Stimulated activated CD8-positive, alpha-beta memory T cell treated with anti-CD3 and anti-CD28 coated beads, Interleukin-15, amount 100 ng/mL, for 24 hours (primary cell): ENCODE data around the gene SEMA4D.

Source experiments
- DNase-seq: peaks from one replicate; pipeline ENCODE4 v3.0.0-alpha.2; 2020; ENCODE audit warnings: low read depth

Gene SEMA4D

GRCh38 chr9:89367726-89368437 is 130.0 kb downstream of the SEMA4D start:
- no peak for DNase-seq

DNA sequence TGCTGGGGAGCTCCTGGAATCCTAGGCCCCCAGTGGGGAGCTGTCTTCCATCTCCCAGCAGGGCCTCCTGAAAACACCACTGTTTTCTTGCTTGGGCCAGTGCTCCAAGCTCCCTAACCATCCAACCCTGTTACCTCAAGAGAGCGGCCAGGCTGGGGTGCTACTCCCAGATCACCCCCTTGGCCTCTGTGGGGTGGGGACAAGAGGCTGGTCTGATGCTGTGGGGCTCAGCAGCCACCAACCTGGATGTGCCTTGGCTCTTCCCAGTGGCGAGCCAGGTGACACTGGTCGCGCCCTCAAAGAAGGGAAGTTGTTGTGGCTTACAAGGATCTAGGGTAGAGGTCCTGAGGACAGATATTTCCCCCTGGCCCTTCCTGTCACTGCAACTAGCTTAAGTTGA is 130.6 kb downstream of the SEMA4D start:
- DNase-seq, result no peak

DNA sequence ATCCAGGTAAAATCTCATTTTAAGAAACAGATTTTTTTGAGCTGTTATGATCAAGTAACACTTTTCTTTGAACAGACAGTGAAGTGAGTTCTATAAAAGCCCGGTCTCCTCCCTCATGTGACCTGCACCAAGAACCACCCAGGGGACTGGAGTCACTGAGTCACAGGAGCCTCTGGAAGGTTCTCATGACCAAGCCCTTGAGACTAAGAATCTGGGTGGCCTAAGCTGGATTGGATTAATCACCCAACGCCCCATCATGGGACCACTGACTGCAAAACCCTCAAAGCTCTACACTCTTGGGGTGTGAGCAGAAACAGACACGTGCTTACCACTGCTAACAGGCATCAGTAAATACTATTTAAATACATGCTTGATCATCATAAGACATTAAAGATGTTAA is 131.2 kb downstream of the SEMA4D start:
- DNase-seq, result no peak

- no peak for DNase-seq
These were observed 132.4 kb downstream of the SEMA4D start for GRCh38 chr9:89365532-89365912.

- DNase-seq, result no peak
These were observed 133.0 kb downstream of the SEMA4D start for GRCh38 chr9:89364666-89365531.

DNA sequence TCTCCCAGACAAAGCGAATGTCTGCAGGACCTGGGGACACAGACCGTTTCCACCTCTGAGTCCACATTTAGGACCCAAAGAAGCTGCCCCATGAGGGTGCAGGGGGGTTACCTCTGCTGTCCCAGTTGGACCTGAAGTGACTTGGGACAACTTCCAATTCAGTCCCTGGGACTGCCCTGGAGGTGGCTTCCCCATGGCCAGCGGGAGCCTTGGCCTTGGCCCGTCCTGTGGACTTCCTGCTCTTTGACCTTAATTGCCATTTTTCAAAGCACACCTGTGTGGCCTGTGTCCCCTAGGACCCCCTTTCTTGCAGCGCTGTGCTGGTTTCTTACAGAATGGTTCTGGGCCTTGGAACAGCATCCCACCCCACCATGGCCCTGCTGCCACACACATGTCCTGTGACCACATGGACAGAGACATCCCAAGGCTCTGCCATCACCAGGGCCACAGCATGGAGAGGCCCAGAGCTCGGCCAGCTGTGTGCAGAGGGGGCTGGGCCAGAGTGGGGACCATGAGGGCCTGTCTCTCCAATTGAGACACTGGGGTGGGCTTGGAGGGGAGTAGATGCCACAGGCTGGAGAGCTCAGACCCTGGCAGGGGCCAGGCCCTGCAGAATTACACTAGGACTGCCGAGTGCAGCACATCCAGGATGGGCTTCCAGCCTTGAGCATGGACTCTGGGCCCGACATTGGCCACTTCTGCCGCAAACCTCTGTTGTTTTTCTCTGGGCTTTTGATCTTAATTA is 133.8 kb downstream of the SEMA4D start:
- DNase-seq, result no peak

DNA sequence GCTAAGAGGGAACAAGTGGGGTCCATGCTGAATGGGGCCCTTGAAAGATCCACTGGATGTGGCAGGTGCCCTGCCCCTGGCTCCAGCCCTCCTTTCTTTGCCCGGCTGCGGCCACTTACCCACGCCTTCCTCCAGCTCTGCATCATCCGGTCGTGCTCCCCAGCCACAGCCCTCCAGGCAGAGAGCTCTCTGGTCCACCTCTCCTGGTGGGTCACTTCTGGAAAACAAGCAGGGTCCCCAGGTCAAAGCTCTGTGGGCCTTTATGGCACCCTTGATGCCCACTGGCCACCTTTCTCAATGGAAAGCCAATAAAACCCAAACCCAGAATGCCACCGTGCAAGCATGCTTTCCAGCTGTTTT is 134.6 kb downstream of the SEMA4D start:
- no peak for DNase-seq

- DNase-seq, result no peak
These were observed 135.1 kb downstream of the SEMA4D start for GRCh38 chr9:89362647-89363310.

DNA sequence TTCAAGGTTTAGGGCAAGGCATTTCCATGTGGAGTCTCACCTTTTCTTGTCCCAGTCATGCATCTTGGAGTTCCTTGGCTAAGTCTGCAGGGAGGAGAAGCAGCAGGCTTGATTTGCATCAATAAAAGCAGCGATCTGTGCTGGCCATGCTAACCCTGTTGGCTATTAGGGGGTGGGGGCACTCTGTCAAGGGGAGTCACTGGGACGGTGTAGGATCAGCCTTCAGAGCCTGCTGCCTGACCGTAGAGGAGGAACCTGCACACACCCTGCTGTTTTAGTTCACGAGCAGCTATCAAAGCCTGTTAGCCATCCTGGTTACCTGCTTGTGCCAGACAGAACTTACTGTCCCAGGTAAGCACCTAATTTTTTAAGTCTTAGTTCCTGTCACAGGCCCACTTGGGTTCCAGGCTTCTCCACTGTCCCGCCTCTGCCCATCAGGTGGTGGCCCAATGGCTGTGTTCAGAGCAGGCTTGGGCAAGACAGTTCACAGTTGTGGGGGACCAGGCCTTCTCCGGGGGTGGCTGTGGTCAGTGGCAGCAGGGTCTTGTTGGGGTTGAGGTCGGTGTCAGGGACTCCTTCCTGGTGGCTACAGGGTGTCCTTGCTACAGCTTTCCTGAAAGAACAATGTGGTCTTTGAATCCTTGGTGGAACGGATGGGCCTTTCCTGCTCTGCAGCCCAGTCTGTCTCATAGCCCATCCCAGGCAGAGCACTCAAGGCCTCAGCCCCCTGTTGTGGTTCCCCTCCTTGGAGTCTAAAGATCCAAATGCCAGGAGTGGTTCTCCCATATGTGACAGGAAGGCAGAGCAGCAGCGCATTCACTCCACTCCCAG is 135.9 kb downstream of the SEMA4D start:
- no peak for DNase-seq

- no peak for DNase-seq
These were observed 136.9 kb downstream of the SEMA4D start for GRCh38 chr9:89361031-89361430.

GRCh38 chr9:89360465-89360864 is 137.4 kb downstream of the SEMA4D start:
- DNase-seq, result no peak

DNA sequence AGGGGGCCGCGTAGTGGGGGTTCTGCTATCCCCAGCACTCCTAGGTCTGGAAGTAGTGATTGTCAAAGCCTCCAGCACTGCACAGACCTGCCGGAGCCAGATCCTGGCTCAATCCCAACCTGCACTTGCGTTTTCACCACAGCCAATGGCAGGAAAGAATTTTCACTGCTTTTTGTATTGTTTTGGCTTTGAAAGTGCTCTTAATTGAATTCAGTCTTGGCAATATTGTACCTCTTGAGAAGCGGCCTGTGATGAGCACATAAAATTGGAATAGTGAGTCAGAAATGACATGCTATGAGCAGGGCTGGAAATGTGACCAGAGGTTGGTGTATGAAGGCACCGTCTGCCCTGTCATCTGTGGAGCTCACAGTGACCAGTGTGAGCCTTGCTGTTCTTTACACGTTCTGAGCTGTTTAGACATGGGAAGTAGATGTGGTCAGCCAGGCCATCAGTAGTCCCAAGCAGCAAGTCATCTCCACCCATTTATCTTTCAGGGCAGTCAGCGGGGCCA is 138.1 kb downstream of the SEMA4D start:
- DNase-seq, result no peak

GRCh38 chr9:89358985-89359384 is 138.9 kb downstream of the SEMA4D start:
- no peak for DNase-seq

GRCh38 chr9:89358376-89358916 is 139.5 kb downstream of the SEMA4D start:
- no peak for DNase-seq

DNA sequence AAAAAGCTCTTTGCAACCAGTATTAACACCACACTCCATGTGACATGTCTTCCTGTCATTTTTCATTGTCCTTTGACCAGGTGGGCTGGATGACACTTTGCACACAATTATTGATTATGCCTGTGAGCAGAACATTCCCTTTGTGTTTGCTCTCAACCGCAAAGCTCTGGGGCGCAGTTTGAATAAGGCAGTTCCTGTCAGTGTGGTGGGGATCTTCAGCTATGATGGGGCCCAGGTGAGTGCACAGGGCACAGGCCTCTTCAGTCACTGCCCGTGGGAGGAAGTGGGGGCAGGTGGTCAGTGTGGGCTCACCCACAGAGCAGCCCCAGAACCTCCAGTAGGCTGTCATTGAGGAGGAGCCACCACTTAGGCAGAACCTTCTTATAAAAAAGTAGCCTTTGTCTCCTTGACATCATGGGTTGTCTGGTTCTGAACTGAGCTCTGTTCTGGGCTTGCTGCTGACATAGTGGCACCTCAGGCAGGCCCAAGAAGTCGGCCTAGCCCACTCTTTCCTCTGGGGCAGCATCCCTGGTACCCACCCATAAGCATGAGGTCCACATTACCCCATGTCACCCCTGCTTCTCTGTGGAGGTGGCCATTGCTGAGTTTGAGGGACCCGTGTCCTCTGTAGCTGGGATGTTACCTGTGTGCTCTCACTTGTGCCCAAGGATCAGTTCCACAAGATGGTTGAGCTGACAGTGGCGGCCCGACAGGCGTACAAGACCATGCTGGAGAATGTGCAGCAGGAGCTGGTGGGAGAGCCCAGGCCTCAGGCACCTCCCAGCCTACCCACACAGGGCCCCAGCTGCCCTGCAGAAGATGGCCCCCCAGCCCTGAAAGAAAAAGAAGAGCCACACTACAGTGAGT is 140.3 kb downstream of the SEMA4D start:
- DNase-seq, result no peak

- DNase-seq, result no peak
These were observed 141.1 kb downstream of the SEMA4D start for GRCh38 chr9:89356782-89357181.

GRCh38 chr9:89354471-89354870 is 143.4 kb downstream of the SEMA4D start:
- DNase-seq, result no peak

- no peak for DNase-seq
These were observed 143.9 kb downstream of the SEMA4D start for GRCh38 chr9:89353989-89354388.

DNA sequence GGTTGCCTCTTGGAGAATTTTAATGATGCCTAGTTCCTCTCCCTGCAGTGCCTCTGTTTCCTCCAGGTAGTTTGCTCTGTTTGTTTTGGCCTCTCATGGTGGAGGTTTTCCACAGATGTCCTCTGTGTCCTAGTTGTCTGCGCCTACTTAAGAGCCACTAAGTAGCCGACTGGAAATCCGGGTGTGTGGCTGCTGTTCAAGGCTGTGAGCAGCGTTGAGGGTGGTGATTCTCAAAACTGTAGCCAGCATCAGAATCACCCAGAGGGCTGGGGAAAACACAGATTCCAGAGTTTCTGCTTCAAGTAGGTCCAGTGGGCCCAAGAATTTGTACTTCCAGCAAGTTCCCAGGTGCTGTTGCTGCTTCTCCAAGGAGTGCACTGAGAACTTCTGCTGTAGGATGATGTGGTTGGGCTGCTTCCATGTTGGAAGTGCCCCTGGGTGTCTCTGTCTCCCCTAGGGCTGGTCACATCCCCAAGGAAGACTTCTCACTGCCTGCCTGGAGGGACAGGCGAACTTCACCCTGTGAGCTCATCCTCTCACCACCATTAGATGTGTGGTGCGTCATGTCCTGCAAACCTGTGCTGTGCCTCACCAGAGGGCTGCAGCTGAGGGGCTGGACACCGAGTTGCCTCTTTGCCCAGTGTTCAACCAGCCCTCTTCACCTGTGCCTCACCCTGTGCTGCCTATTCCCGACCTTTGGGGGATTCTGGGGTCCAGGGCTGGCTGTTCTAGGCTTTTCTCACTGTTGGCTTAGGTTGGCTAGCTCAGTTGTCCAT is 144.9 kb downstream of the SEMA4D start:
- DNase-seq, result no peak
